GM20000 (cell line): Measurements from ENCODE around the gene SLC13A4.

Experiments used
- DNase-seq: peaks from one replicate; pipeline ENCODE4 v3.0.0; 2012; ENCODE audit warnings: low spot score
- TF ChIP-seq, protein P1 (sequence below): IDR thresholded peaks from 2 replicates; pipeline ENCODE4 v1.5.1; 2012; ENCODE audit warnings: mild to moderate bottlenecking, control low read depth; ENCODE audit errors: extremely low read depth, missing control alignments

Gene SLC13A4

DNA sequence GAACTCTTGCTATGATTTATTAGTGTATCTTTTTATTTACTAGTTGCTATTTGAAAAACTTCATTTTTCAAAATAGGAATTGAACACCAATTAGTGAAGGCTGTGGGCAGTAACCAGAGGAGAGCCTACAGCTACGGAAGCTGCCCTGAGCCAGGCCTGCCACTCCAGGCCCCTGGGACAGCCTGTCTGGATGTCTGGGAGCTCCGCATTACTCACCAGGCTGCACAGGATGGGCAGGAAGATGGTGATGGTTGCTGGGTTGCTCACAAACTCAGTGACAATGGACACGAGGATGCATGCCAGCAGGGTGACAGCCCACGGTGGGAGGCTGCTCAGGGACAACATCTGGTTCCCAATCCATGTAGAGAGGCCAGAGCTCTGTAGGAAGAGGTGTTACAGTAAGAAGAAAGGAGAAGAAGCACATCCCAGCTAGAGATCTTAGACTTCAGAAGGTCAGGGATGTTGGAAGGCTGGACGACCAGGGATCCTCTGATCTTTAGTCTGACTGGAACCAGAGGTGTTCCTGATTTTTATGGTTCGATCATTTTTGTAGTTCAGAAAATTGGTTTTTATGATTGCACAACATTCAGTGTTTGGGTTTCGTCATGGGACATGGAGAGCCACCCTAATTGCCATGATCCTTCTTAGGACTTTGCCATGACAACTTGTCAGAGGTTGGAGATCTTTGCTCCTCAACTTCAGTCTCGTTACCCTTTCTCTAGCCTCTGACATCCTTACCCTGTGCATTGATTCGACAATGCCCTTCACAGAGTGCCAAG is 42.5 kb downstream of the SLC13A4 start:
- no peak for DNase-seq
- TF ChIP-seq, protein P1, sequence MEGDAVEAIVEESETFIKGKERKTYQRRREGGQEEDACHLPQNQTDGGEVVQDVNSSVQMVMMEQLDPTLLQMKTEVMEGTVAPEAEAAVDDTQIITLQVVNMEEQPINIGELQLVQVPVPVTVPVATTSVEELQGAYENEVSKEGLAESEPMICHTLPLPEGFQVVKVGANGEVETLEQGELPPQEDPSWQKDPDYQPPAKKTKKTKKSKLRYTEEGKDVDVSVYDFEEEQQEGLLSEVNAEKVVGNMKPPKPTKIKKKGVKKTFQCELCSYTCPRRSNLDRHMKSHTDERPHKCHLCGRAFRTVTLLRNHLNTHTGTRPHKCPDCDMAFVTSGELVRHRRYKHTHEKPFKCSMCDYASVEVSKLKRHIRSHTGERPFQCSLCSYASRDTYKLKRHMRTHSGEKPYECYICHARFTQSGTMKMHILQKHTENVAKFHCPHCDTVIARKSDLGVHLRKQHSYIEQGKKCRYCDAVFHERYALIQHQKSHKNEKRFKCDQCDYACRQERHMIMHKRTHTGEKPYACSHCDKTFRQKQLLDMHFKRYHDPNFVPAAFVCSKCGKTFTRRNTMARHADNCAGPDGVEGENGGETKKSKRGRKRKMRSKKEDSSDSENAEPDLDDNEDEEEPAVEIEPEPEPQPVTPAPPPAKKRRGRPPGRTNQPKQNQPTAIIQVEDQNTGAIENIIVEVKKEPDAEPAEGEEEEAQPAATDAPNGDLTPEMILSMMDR: no peak

DNA sequence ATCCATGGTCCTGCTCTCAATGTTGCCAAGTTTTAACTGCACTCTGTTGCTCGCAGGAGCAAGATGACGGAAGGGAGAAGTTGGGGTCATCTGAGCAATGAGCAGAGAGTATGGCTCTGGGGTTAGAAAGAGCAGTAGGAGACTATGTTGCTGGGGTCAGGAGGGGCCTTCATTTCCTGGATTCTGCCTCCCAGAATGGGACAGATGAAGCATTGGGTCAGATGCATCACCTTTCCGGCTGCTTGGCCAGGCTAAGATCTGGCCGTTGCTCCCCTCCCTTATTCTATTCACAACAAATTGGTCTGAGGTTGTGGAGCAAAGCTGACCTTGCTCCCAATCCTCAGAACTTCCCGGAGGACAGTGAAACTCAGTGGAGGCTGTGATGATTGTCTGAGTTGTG is 43.3 kb downstream of the SLC13A4 start:
- TF ChIP-seq, protein P1: no peak
- no peak for DNase-seq

DNA sequence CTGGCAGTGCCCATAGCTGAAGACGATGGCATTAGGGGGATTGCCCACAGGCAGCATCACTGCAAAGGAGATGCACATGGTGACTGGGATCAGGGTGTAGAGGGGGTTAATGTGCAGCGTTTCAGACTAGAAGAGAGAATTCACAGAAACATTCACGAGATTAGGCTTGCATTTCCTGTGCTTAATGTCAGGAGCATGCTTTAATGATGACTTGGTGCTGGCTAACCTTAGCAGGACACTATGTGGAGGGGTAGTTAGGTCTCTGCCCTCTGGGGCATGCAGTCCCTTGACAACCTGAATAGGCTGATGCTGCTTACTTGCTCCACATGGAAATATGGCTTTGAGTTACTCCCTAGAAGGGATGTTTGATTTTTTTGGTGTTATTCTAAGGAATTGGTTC is 43.9 kb downstream of the SLC13A4 start:
- TF ChIP-seq, protein P1: no peak
- DNase-seq: no peak

DNA sequence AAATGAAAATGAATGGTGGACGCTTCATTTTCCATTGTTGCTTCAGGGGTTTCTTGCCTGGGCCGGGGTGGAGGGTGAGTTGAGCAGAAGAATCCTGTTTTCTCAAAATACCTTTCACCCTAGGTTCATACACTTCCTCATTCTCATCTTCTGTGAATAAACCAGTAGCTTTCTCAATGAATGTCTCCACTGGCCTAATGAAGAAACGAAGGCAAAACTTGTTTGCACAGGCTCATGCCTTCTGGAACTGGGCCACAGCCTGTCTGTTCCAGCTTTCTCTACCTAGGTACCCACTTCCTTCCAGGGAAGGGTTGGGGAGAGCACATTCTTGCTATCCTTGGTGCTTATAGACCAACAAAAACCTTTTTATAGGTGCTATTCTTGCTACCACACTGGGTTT is 44.4 kb downstream of the SLC13A4 start:
- TF ChIP-seq, protein P1: no peak
- DNase-seq: no peak

DNA sequence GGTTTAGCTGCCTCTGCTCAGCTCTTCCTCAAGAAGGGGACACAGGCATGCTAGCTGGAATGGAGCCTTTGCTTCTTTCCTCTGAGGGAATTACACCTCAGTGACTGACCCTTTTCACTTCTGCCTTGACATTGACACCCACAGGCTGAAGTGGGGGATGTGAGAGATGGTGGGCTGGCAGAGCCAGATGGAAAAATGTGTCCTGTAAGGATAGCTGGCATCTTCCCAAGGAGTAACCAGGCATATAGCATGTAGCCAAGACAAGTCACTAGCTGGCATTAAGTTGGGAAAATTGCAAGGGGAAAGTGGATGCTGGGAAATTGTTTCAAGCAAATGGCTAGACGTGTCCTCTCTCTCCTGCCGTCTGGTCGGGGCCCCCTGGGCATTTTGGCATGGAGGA is 45.8 kb downstream of the SLC13A4 start:
- no peak for DNase-seq
- TF ChIP-seq, protein P1: no peak

DNA sequence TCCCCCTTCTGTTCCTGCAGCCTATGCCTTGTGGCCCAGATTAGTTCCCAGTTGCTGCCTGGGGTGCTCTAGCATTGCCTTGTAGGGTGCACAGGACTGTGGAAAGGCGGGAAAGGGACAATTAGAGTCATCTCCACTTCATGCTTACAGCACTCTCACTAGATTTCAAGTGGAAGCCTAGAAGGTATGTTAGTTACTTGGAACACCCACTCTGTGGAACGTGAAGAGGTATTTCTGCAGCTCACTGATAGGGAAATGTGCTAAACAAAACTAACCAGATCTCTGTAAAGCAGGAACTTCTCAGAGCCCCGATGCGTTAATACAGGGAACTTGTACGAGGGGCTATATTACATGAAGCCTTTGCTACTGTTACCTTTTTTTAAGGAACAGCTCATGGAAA is 46.2 kb downstream of the SLC13A4 start:
- no peak for DNase-seq
- TF ChIP-seq, protein P1: no peak

DNA sequence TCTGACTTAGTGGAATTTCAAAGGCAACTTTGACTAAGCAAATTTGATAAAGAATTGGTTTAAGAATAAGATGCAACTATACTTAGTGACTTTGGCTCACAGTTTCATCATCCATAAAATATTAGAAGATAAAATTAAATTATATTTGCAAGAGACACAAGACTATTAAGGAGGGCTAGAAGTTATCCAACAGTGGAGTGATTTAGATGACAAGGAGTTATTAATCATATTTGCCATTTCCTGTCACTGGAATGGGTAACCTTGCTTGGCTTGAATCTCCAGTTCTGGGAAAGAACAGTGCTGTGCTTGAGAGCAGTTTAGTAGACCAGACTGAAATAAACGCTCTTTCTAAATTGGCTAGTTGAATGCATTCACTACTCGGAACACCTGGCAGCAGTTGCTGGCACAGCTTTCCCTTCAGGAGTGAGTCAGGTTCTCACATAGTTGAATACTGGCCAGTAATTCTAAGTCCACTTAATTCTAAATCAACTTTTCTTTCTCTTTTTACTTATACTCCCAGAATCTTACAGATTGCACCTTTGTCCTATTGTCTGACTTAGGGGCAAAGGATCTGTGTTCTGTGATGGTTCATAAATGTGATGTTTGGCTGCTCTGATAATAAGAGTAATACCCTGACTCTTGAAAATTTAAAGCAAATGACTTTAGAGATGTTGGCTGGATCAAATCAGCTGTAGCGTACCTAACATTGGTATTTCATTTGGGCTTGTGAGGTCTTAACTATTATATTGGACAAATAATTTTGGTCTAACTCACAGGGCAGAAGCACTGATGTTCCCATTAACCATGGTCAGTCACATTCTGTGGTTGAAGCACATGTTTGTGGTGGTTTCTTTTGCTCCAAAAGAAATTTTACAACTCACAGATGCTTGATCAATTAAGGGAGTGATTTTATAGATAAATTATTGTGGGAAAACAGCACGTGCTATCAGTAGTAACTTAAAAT is 49.1 kb downstream of the SLC13A4 start:
- TF ChIP-seq, protein P1: no peak
- DNase-seq: no peak
